ENCODE results near the gene CNTN4.
"Not testable (repeated sequence)": the region's sequence is repeated elsewhere in the genome, so short reads cannot be mapped to it uniquely, and the experiment has no call there.

CNTN4 gene

GRCh38 chr3:2792432-2792831 lies 693.8 kb downstream of the CNTN4 start:
- DNase-seq (ENCODE audit: low spot score) = no peak

- DNase-seq (ENCODE audit: low spot score) = no peak
Measured at GRCh38 chr3:2793987-2794386, 695.3 kb downstream of the CNTN4 start.

GRCh38 chr3:2802429-2802828 lies 703.8 kb downstream of the CNTN4 start:
- no peak for DNase-seq (ENCODE audit: low spot score)

- DNase-seq (ENCODE audit: low spot score) = no peak
Measured at GRCh38 chr3:2807514-2807913, 708.8 kb downstream of the CNTN4 start.

- no peak for DNase-seq (ENCODE audit: low spot score)
Measured at GRCh38 chr3:2810723-2811122, 712.1 kb downstream of the CNTN4 start.

- no peak for DNase-seq (ENCODE audit: low spot score)
Measured at GRCh38 chr3:2819571-2819970, 720.9 kb downstream of the CNTN4 start.

GRCh38 chr3:2820982-2821381 lies 722.3 kb downstream of the CNTN4 start:
- DNase-seq (ENCODE audit: low spot score) = not testable (repeated sequence)

- no peak for DNase-seq (ENCODE audit: low spot score)
Measured at GRCh38 chr3:2822611-2823010, 723.9 kb downstream of the CNTN4 start.

- no peak for DNase-seq (ENCODE audit: low spot score)
Measured at GRCh38 chr3:2823031-2823430, 724.4 kb downstream of the CNTN4 start.

- no peak for DNase-seq (ENCODE audit: low spot score)
Measured at GRCh38 chr3:2823437-2824211, 725.0 kb downstream of the CNTN4 start.

GRCh38 chr3:2826036-2826435 lies 727.4 kb downstream of the CNTN4 start:
- DNase-seq (ENCODE audit: low spot score) = no peak

- DNase-seq (ENCODE audit: low spot score) = no peak
Measured at GRCh38 chr3:2826453-2826852, 727.8 kb downstream of the CNTN4 start.

- no peak for DNase-seq (ENCODE audit: low spot score)
Measured at GRCh38 chr3:2837239-2837638, 738.6 kb downstream of the CNTN4 start.

- no peak for DNase-seq (ENCODE audit: low spot score)
Measured at GRCh38 chr3:2837910-2838309, 739.2 kb downstream of the CNTN4 start.

- DNase-seq (ENCODE audit: low spot score) = no peak
Measured at GRCh38 chr3:2838546-2839157, 740.0 kb downstream of the CNTN4 start.

- no peak for DNase-seq (ENCODE audit: low spot score)
Measured at GRCh38 chr3:2839876-2840275, 741.2 kb downstream of the CNTN4 start.

- DNase-seq (ENCODE audit: low spot score) = no peak
Measured at GRCh38 chr3:2847062-2847841, 748.6 kb downstream of the CNTN4 start.

GRCh38 chr3:2849092-2849491 lies 750.4 kb downstream of the CNTN4 start:
- no peak for DNase-seq (ENCODE audit: low spot score)

- DNase-seq (ENCODE audit: low spot score) = no peak
Measured at GRCh38 chr3:2850701-2851100, 752.0 kb downstream of the CNTN4 start.

- DNase-seq (ENCODE audit: low spot score) = no peak
Measured at GRCh38 chr3:2851361-2851760, 752.7 kb downstream of the CNTN4 start.

- no peak for DNase-seq (ENCODE audit: low spot score)
Measured at GRCh38 chr3:2851835-2852234, 753.2 kb downstream of the CNTN4 start.

GRCh38 chr3:2853651-2854050 lies 755.0 kb downstream of the CNTN4 start:
- DNase-seq (ENCODE audit: low spot score) = no peak
